Gastroesophageal sphincter (tissue), 4 donors: ENCODE results near the gene RALY. TPM values are rescaled to one million over a fixed set of nuclear protein-coding genes. Genes with fewer than 3 reads are reported as not detected.

Experiments
- ATAC-seq: fragments of 150-250 bp; one replicate; pipeline ENCODE4 v1.9.1; 2016; ENCODE audit warnings: mild to moderate bottlenecking, moderate library complexity
- H3K27ac ChIP-seq, 4 donors: fragments of 200-600 bp; sonication (generic) in 3 of 4; 1 replicate in 3 of 4; 2 replicates in 1 of 4; pipeline ENCODE4 v1.5.1; 2016 to 2019
- H3K27me3 ChIP-seq: fragments of 200-600 bp; sonication (generic); one replicate; pipeline ENCODE4 v1.5.1; 2019
- H3K36me3 ChIP-seq, 2 donors: fragments of 200-600 bp; sonication (generic); one replicate each; pipeline ENCODE4 v1.5.1; 2019; ENCODE audit warnings: control low read depth in 1 of 2
- H3K4me1 ChIP-seq, 3 donors: fragments of 200-600 bp; sonication (generic); 1 replicate in 2 of 3; 2 replicates in 1 of 3; pipeline ENCODE4 v1.5.1; 2016 to 2019; ENCODE audit warnings: control low read depth in 2 of 3
- H3K4me3 ChIP-seq, 2 donors: fragments of 200-600 bp; sonication (generic); one replicate each; pipeline ENCODE4 v1.5.1; 2019; ENCODE audit warnings: mild to moderate bottlenecking in 1 of 2, moderate library complexity in 1 of 2
- H3K9me3 ChIP-seq, 3 donors: fragments of 200-600 bp; sonication (generic); one replicate each; pipeline ENCODE4 v1.5.1; 2017 to 2019; ENCODE audit warnings: control low read depth in 2 of 3
- EP300 ChIP-seq: sonication (generic); formaldehyde crosslinking; IDR thresholded peaks from one replicate; pipeline ENCODE4 v1.6.1; 2017; ENCODE audit warnings: antibody characterized with exemption, mild to moderate bottlenecking
- POLR2A ChIP-seq, 2 donors: fragments of 450-650 bp; IDR thresholded peaks; one replicate each; pipeline ENCODE4 v1.6.1; 2017; ENCODE audit warnings: antibody characterized with exemption in 2 of 2, mild to moderate bottlenecking in 2 of 2, moderate library complexity in 1 of 2
- POLR2AphosphoS5 ChIP-seq: sonication (generic); formaldehyde crosslinking; IDR thresholded peaks from one replicate; pipeline ENCODE4 v1.6.1; 2017; ENCODE audit warnings: antibody characterized with exemption
- WGBS, 2 donors: methylation state at CpG; one replicate each; pipeline ENCODE4 v1.1.5; 2018; ENCODE audit warnings: low coverage in 1 of 2; 5-methylcytosine and 5-hydroxymethylcytosine counted together
- total RNA-seq, 4 donors: library from RNA; depleted of rRNA; stranded (reverse); fragments of >200 nt; gene quantifications; one replicate each; pipeline ENCODE4 v1.1.0, GENCODE V29; 2016
- TF ChIP-seq, protein P1 (sequence below), 4 experiments: fragments of 200-600 bp in 2 of 4; fragments of 450-650 bp in 2 of 4; sonication (generic) in 1 of 4; IDR thresholded peaks; one replicate each; pipeline ENCODE4 v1.5.1; 2017 to 2019; ENCODE audit warnings: antibody characterized with exemption in 4 of 4, mild to moderate bottlenecking in 2 of 4, moderate library complexity in 2 of 4

The RALY gene
- total RNA-seq, 4 donors from 2014 or later: 76.6 to 124 (median 98.8) TPM

DNA sequence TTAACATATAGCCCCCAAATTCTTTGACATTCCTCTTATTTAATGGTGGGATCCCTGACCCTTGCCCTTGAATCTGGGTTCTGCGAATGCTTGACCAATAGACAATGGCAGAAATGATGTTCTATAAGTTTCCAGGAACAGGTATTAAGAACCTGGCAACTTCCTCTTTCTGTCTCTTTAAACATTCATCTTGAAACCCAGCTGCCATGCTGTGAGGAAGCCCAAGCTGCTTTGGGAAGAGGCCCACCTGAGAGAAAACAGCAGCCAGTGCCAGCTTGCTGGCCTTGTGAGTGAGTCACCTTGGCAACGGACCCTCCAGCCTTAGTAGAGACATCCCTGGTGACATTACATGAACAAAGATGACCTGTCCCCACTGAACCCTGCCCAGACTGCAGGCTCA lies 45.2 kb upstream of the RALY start:
- Histone ChIP-seq H3K36me3 (no peaks in the 10 kb centered on the region), H3K4me3 (no peak overlapping the region), H3K4me1 (no peaks in the 10 kb centered on the region), H3K27me3 (no peaks in the 10 kb centered on the region), H3K27ac (no peak overlapping the region), H3K9me3 (peaks cover 0 to 17% (median 0%) of the 10 kb centered on the region in 3 donors)
- 83 to 100% methylated on average over 1 of the region's 2 CpGs for WGBS, 2 donors
- TF ChIP-seq EP300 (no peak), POLR2A (IDR thresholded peaks at IDR 0.05) (no peak), POLR2AphosphoS5 (no peak)
- TF ChIP-seq, protein P1, sequence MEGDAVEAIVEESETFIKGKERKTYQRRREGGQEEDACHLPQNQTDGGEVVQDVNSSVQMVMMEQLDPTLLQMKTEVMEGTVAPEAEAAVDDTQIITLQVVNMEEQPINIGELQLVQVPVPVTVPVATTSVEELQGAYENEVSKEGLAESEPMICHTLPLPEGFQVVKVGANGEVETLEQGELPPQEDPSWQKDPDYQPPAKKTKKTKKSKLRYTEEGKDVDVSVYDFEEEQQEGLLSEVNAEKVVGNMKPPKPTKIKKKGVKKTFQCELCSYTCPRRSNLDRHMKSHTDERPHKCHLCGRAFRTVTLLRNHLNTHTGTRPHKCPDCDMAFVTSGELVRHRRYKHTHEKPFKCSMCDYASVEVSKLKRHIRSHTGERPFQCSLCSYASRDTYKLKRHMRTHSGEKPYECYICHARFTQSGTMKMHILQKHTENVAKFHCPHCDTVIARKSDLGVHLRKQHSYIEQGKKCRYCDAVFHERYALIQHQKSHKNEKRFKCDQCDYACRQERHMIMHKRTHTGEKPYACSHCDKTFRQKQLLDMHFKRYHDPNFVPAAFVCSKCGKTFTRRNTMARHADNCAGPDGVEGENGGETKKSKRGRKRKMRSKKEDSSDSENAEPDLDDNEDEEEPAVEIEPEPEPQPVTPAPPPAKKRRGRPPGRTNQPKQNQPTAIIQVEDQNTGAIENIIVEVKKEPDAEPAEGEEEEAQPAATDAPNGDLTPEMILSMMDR (IDR thresholded peaks at IDR 0.05): no peak
- no peak for ATAC-seq

GRCh38 chr20:33951171-33951570 lies 42.5 kb upstream of the RALY start:
- no peak overlapping the region for H3K27ac ChIP-seq
- H3K4me1 ChIP-seq: no peaks in the 10 kb centered on the region
- no peaks in the 10 kb centered on the region for H3K36me3 ChIP-seq
- no peak for ATAC-seq
- H3K27me3 ChIP-seq: no peaks in the 10 kb centered on the region
- peaks cover 0 to 17% (median 0%) of the 10 kb centered on the region in 3 donors for H3K9me3 ChIP-seq
- no peak overlapping the region for H3K4me3 ChIP-seq
- no peak for TF ChIP-seq EP300
- TF ChIP-seq POLR2AphosphoS5: no peak
- TF ChIP-seq, protein P1 (IDR thresholded peaks at IDR 0.05): no peak
- TF ChIP-seq POLR2A (IDR thresholded peaks at IDR 0.05): no peak

DNA sequence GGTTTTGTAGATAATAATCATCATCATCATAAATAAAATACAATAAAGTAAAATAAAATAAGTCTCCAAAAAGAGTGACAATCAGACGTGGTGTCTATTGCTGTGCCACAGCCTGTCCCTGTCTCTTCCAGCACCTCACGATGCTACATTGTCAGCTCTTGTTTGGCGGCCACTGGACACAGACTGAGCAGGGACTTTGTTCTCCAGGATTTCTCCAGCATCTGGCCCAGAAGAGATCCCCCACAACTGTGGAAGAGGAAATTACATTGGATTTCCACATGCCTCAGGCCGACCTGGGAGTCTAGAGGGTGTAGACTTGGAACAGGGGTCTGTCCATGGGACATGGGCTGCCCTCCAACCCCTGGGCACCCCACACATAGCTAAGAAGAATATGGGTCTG lies 39.2 kb upstream of the RALY start:
- ATAC-seq: no peak
- Histone ChIP-seq H3K4me1 (no peaks in the 10 kb centered on the region), H3K27me3 (no peaks in the 10 kb centered on the region), H3K4me3 (no peak overlapping the region), H3K36me3 (no peaks in the 10 kb centered on the region), H3K27ac (no peak overlapping the region), H3K9me3 (no peaks in the 10 kb centered on the region)
- 91% methylated on average over 3 of the region's 4 CpGs; no CpG with 5 or more reads in 1 of the 2 donors for WGBS, 2 donors
- TF ChIP-seq POLR2AphosphoS5: no peak
- no peak for TF ChIP-seq EP300
- TF ChIP-seq POLR2A (IDR thresholded peaks at IDR 0.05): no peak
- TF ChIP-seq, protein P1 (IDR thresholded peaks at IDR 0.05): no peak

- 83% methylated on average over 1 of the region's 3 CpGs; no CpG with 5 or more reads in 1 of the 2 donors for WGBS, 2 donors
- Histone ChIP-seq H3K27me3 (no peaks in the 10 kb centered on the region), H3K4me3 (no peak overlapping the region), H3K4me1 (no peaks in the 10 kb centered on the region), H3K9me3 (peaks cover 0 to 5% (median 0%) of the 10 kb centered on the region in 3 donors), H3K36me3 (no peaks in the 10 kb centered on the region), H3K27ac (no peak overlapping the region)
- no peak for ATAC-seq
- TF ChIP-seq, protein P1 (IDR thresholded peaks at IDR 0.05): no peak
- TF ChIP-seq POLR2AphosphoS5 (no peak), EP300 (no peak), POLR2A (IDR thresholded peaks at IDR 0.05) (no peak)
Observed at GRCh38 chr20:33963751-33964150, 30.0 kb upstream of the RALY start.

- WGBS, 2 donors: 45 to 63% methylated on average over 3 of the region's 3 CpGs
- H3K27me3 ChIP-seq: no peaks in the 10 kb centered on the region
Observed at GRCh38 chr20:33964441-33964840, 29.3 kb upstream of the RALY start.

More at GRCh38 chr20:33964441-33964840, 29.3 kb upstream of the RALY start:
- Histone ChIP-seq H3K36me3 (no peaks in the 10 kb centered on the region), H3K9me3 (peaks cover 0 to 5% (median 0%) of the 10 kb centered on the region in 3 donors), H3K27ac (no peak overlapping the region), H3K4me3 (no peak overlapping the region), H3K4me1 (no peaks in the 10 kb centered on the region)
- no peak for ATAC-seq
- TF ChIP-seq EP300 (no peak), POLR2AphosphoS5 (no peak), POLR2A (IDR thresholded peaks at IDR 0.05) (no peak)
- TF ChIP-seq, protein P1 (IDR thresholded peaks at IDR 0.05): no peak
